GM12878 (cell line): ENCODE results near the gene CFAP410.

Source experiments
- ATF2 ChIP-seq: IDR thresholded peaks from 2 replicates; pipeline ENCODE4 v1.6.1; 2012; ENCODE audit warnings: low read length, inconsistent platforms
- CHD2 ChIP-seq: IDR thresholded peaks from 2 replicates; pipeline ENCODE4 v1.6.1; 2011; ENCODE audit warnings: low read depth, low read length, improper control_type of control experiment, borderline replicate concordance
- POLR2A ChIP-seq: IDR thresholded peaks from 2 replicates; pipeline ENCODE4 v1.6.1; 2011; ENCODE audit warnings: low read depth, mild to moderate bottlenecking, low read length
- POLR2AphosphoS2 ChIP-seq: IDR thresholded peaks from 2 replicates; pipeline ENCODE4 v1.6.1; 2011; ENCODE audit warnings: low read depth, mild to moderate bottlenecking, low read length, improper control_type of control experiment, moderate library complexity
- ZBED1 ChIP-seq: IDR thresholded peaks from 2 replicates; pipeline ENCODE4 v1.6.1; 2016; ENCODE audit warnings: borderline replicate concordance

- no peak for TF ChIP-seq POLR2AphosphoS2
- no peak for TF ChIP-seq ZBED1
- no peak for TF ChIP-seq CHD2
- TF ChIP-seq POLR2A: peak; percentile 45; the same call in 1 of the 2 replicates
- no peak for TF ChIP-seq ATF2
Measured at GRCh38 chr21:44317871-44318270, 21.3 kb downstream of the CFAP410 start.
